Measurements from ENCODE around the gene DNMT3A. TPM values are rescaled to one million over a fixed set of nuclear protein-coding genes. Genes with fewer than 3 reads are reported as not detected.

DNMT3A gene
- 31.5 TPM for polyA plus RNA-seq (2012; ENCODE audit: insufficient read length, low read depth)

DNA sequence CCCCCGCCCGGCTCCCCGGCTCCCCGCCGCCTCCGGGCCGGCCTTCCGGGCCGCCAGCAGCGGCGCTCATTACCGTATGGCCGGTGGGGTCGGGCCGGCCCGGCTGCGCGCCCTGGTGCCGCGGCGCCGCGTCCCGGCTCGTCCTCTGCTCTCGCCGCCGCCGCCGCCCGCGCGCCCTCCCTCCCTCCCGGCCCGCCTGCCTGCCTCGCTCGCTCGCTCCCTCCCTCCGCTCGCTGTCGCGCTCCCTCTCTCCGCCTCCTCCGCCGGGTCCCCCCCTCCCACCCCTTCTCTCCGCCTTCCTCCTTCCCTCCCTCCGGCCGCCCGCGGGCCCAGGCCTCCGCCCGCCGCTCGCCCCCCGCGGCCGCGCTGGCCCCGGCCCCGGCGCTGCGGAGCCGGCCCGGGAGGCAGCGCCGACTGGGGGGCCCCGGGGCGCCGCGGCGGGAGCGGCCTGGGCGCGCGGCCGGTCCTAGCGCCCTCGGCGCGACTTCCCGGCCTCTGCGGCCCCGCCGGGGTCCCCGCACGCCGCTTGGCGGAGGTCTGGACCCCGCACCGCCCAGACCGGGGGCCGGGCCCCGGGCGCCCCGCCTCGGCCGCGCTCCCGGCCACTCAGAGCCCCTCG, at the start of gene DNMT3A:
Gene DNMT3A, minus strand, starts transcription at position 173 of the 619 bp plus-strand sequence. CDS start 27,941 bp downstream, outside the sequence.
- TF ChIP-seq TAF1 (IDR thresholded peaks at IDR 0.05; ENCODE audit: borderline replicate concordance, insufficient read depth, low read length), result no peak

GRCh38 chr2:25389161-25389560, 47.4 kb upstream of the DNMT3A start:
- TF ChIP-seq POLR2AphosphoS5 (IDR thresholded peaks at IDR 0.05; ENCODE audit: low read depth, low read length), result no peak
- TF ChIP-seq FOXP2 (optimal IDR thresholded peaks at IDR 0.05; ENCODE audit: borderline replicate concordance, extremely low read depth, extremely low read length, insufficient read depth), result no peak
- no peak for TF ChIP-seq TAF1 (IDR thresholded peaks at IDR 0.05; ENCODE audit: borderline replicate concordance, insufficient read depth, low read length)
- TF ChIP-seq SIN3A (IDR thresholded peaks at IDR 0.05; ENCODE audit: borderline replicate concordance, insufficient read depth, low read length), result no peak
- no peak for TF ChIP-seq REST (IDR thresholded peaks at IDR 0.05; ENCODE audit: insufficient read depth in 1 of 2, low read depth in 2 of 2, low read length in 2 of 2)

DNA sequence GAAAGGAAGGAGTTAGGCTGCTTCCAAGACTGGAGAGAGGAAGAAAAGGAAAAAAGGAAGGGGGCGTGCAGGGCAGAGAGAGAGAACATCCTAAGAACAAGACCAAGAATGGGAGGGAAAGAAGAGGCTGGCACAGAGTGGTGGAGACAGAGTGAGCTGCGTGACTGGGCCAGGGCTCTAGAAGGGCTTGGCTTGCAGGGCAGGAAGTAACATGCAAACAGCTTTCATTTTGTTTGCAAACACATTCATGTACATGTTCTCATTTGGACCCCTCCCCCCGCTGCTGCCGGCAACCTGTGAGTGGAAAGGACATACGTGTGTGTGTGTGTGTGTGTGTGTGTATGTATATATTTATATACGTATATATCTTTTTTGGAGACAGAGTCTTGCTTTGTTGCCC, 46.8 kb upstream of the DNMT3A start:
- TF ChIP-seq REST (IDR thresholded peaks at IDR 0.05; ENCODE audit: insufficient read depth in 1 of 2, low read depth in 2 of 2, low read length in 2 of 2), result no peak
- no peak for TF ChIP-seq FOXP2 (optimal IDR thresholded peaks at IDR 0.05; ENCODE audit: borderline replicate concordance, extremely low read depth, extremely low read length, insufficient read depth)
- TF ChIP-seq TAF1 (IDR thresholded peaks at IDR 0.05; ENCODE audit: borderline replicate concordance, insufficient read depth, low read length), result no peak
- no peak for TF ChIP-seq SIN3A (IDR thresholded peaks at IDR 0.05; ENCODE audit: borderline replicate concordance, insufficient read depth, low read length)
- no peak for TF ChIP-seq POLR2AphosphoS5 (IDR thresholded peaks at IDR 0.05; ENCODE audit: low read depth, low read length)

DNA sequence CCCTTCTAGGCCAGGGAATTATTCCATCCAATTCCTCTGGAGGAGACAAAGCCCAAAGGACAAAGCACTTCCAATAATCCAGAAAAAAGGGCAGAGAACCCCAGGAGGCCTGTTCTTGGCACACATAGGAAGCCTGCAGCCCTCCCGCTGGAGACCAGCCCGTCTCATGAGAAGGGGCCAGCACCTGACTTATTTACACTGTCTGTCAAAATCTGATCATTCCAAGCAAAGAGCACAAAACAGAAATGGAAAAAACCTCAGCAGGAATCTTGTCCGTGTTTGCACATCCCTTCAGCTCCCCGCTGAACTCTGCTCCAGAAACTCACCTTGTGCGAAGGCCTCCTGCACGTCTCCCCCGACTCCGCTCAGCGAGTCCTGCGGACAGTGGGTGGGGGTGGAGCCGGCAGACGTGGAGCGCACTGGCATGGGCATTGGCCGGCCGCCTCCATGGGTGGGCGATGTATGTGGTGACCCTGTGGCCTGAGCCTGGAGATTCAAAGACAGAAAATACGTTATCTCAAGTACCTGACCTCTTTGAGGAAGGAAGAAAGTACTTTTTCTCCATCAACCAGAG, 46.2 kb upstream of the DNMT3A start:
- TF ChIP-seq FOXP2 (optimal IDR thresholded peaks at IDR 0.05; ENCODE audit: borderline replicate concordance, extremely low read depth, extremely low read length, insufficient read depth) (no peak), SIN3A (IDR thresholded peaks at IDR 0.05; ENCODE audit: borderline replicate concordance, insufficient read depth, low read length) (no peak), POLR2AphosphoS5 (IDR thresholded peaks at IDR 0.05; ENCODE audit: low read depth, low read length) (no peak), TAF1 (IDR thresholded peaks at IDR 0.05; ENCODE audit: borderline replicate concordance, insufficient read depth, low read length) (no peak), REST (IDR thresholded peaks at IDR 0.05; ENCODE audit: insufficient read depth in 1 of 2, low read depth in 2 of 2, low read length in 2 of 2) (no peak)

GRCh38 chr2:25386971-25387875, 45.5 kb upstream of the DNMT3A start:
- TF ChIP-seq POLR2AphosphoS5 (IDR thresholded peaks at IDR 0.05; ENCODE audit: low read depth, low read length), result no peak
- no peak for TF ChIP-seq SIN3A (IDR thresholded peaks at IDR 0.05; ENCODE audit: borderline replicate concordance, insufficient read depth, low read length)
- TF ChIP-seq FOXP2 (optimal IDR thresholded peaks at IDR 0.05; ENCODE audit: borderline replicate concordance, extremely low read depth, extremely low read length, insufficient read depth), result no peak
- TF ChIP-seq TAF1 (IDR thresholded peaks at IDR 0.05; ENCODE audit: borderline replicate concordance, insufficient read depth, low read length), result no peak
- TF ChIP-seq REST (IDR thresholded peaks at IDR 0.05; ENCODE audit: insufficient read depth in 1 of 2, low read depth in 2 of 2, low read length in 2 of 2), result no peak
